BE2C (cell line): Measurements from ENCODE around the gene CCDC32.
A peak's percentile ranks its signal among the peaks of the same experiment; 100 is the strongest.

ENCODE experiments used
- DNase-seq: peaks from one replicate; pipeline ENCODE4 v3.0.0-alpha.2; 2020
- H3K27me3 ChIP-seq: fragments of 250-450 bp; sonication (Bioruptor Pico); 2 replicates; pipeline ENCODE4 v1.5.1; 2020; ENCODE audit warnings: mild to moderate bottlenecking
- H3K36me3 ChIP-seq: fragments of 250-450 bp; sonication (Bioruptor Pico); 2 replicates; pipeline ENCODE4 v1.5.1; 2020; ENCODE audit warnings: mild to moderate bottlenecking
- H3K4me1 ChIP-seq: fragments of 250-450 bp; sonication (Bioruptor Pico); 2 replicates; pipeline ENCODE4 v1.5.1; 2020
- H3K4me3 ChIP-seq: 2 replicates; pipeline ENCODE4 v1.5.1; 2011; ENCODE audit warnings: low read depth, low read length
- H3K9me3 ChIP-seq: fragments of 250-450 bp; sonication (Bioruptor Pico); 2 replicates; pipeline ENCODE4 v1.5.1; 2020
- TF ChIP-seq, protein P1 (sequence below): IDR thresholded peaks from 2 replicates; pipeline ENCODE4 v1.5.1; 2012; ENCODE audit warnings: mild to moderate bottlenecking, low read depth, low read length

The CCDC32 gene

GRCh38 chr15:40597024-40597423 is 32.2 kb upstream of the CCDC32 start:
- no peak for DNase-seq
- TF ChIP-seq, protein P1, sequence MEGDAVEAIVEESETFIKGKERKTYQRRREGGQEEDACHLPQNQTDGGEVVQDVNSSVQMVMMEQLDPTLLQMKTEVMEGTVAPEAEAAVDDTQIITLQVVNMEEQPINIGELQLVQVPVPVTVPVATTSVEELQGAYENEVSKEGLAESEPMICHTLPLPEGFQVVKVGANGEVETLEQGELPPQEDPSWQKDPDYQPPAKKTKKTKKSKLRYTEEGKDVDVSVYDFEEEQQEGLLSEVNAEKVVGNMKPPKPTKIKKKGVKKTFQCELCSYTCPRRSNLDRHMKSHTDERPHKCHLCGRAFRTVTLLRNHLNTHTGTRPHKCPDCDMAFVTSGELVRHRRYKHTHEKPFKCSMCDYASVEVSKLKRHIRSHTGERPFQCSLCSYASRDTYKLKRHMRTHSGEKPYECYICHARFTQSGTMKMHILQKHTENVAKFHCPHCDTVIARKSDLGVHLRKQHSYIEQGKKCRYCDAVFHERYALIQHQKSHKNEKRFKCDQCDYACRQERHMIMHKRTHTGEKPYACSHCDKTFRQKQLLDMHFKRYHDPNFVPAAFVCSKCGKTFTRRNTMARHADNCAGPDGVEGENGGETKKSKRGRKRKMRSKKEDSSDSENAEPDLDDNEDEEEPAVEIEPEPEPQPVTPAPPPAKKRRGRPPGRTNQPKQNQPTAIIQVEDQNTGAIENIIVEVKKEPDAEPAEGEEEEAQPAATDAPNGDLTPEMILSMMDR: no peak

DNA sequence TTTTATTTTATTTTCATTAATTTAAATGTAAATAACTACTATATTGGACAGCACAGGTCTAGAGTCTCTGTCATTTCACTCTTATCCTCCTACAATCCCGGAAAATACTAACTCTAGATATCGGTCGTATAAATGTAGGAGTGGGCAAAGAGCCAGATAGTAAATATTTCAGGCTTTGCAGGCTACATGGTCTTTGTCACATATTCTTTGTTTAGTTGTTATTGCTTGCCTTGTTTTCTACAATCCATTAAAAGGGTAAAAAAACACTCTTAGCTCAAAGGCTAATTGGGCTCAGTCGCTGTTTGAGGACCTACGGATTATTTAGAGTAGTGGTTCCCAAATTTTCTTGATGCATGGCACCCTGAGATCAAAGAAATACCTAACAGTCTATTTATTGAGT is 30.9 kb upstream of the CCDC32 start:
- peak overlapping the region; percentile 80 for H3K4me3 ChIP-seq
- DNase-seq: no peak
- TF ChIP-seq, protein P1: no peak

More at GRCh38 chr15:40597024-40597423, 32.2 kb upstream of the CCDC32 start:
- Histone ChIP-seq H3K27me3 (no peaks in the 10 kb centered on the region), H3K4me3 (no peak overlapping the region), H3K4me1 (no peaks in the 10 kb centered on the region), H3K9me3 (no peaks in the 10 kb centered on the region), H3K36me3 (no peaks in the 10 kb centered on the region)

GRCh38 chr15:40595219-40595618 is 30.4 kb upstream of the CCDC32 start:
- H3K4me3 ChIP-seq: peak overlapping the region; percentile 80
- no peaks in the 10 kb centered on the region for H3K4me1 ChIP-seq
- DNase-seq: no peak
- no peaks in the 10 kb centered on the region for H3K9me3 ChIP-seq
- TF ChIP-seq, protein P1: no peak
- no peaks in the 10 kb centered on the region for H3K36me3 ChIP-seq
- no peaks in the 10 kb centered on the region for H3K27me3 ChIP-seq

More for the DNA sequence above, 30.9 kb upstream of the CCDC32 start:
- no peaks in the 10 kb centered on the region for H3K4me1 ChIP-seq
- no peaks in the 10 kb centered on the region for H3K36me3 ChIP-seq
- no peaks in the 10 kb centered on the region for H3K9me3 ChIP-seq
- no peaks in the 10 kb centered on the region for H3K27me3 ChIP-seq

DNA sequence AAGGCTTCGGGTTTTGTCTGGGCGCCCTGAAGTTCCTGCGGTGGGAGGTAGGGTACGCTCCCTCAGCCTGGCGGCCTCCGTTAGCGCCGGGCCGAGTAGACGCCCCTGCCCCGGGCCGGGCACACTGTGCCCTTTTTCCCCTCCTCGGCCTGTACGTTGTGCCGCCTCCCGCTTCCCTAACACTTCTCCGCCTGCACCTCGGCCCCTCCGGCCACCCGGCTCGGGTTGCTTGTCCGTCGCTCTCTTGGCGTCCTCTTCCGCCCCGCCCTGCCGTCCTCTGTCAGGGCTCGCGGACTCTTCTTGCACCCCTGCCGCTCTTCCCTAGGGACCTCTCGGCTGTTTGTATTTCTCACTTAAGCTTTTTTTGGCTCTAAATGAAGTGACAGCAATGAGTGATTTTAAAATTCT is 29.6 kb upstream of the CCDC32 start:
- H3K4me3 ChIP-seq: peak overlapping the region; percentile 80
- TF ChIP-seq, protein P1: 0 out of 2 replicates have a peak, but pooled peaks have one; percentile 7
- H3K4me1 ChIP-seq: peaks cover 3% of the 10 kb centered on the region; the same call in 1 of the 2 replicates
- DNase-seq: peak; percentile 79
- no peaks in the 10 kb centered on the region for H3K27me3 ChIP-seq
- H3K9me3 ChIP-seq: no peaks in the 10 kb centered on the region
- H3K36me3 ChIP-seq: no peaks in the 10 kb centered on the region

DNA sequence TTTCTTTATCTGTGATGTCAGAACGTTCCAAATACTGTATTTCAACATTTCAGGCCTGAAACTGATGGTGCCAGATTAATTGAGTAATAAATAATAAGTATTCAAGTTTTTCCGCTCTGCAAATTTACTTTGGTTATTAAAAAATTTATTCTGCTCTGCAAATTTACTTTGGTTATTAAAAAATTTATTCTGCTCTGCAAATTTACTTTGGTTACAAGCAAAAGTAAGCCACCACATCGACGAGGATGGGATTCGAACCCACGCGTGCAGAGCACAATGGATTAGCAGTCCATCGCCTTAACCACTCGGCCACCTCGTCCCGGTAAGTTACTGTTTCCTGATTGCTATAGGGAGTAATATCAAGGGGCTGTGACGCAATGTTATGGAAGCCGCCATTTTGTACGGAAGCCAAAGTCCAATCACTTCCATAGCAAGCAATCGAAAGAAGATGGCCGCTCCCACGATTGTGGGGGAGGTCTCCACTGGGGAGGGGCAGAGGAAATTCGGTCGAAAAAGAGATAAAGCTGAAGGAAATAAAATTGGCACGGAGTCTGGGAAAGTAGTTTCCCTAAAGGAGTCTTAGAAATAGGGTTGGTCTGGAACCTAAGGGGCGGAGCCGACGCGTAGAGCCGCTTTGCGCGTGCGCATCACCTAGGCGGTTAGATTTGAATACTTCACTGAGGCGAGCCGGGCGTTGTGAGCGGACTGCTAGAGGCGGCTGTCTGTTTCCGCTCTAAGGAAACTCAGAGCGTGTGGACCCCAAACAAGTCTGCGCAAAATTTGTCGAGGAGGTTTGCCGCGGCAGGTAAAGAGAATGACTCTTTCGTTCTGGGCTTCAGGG is 29.0 kb upstream of the CCDC32 start, which contains the start of gene KNL1:
TSS of gene KNL1 (plus strand) at position 662 of the 841 bp plus-strand sequence. CDS start 8,683 bp downstream, outside the sequence.
- Histone ChIP-seq H3K27me3 (no peaks in the 10 kb centered on the region), H3K36me3 (no peaks in the 10 kb centered on the region), H3K9me3 (no peaks in the 10 kb centered on the region), H3K4me1 (peaks cover 3% of the 10 kb centered on the region; the same call in 1 of the 2 replicates), H3K4me3 (peak within 1 kb of the TSS; percentile 80)
- DNase-seq: peak; percentile 91
- TF ChIP-seq, protein P1: no peak

- Histone ChIP-seq H3K4me1 (peaks cover 3% of the 10 kb centered on the region; the same call in 1 of the 2 replicates), H3K4me3 (peak overlapping the region; percentile 27), H3K36me3 (no peaks in the 10 kb centered on the region), H3K27me3 (no peaks in the 10 kb centered on the region), H3K9me3 (no peaks in the 10 kb centered on the region)
- TF ChIP-seq, protein P1: no peak
- no peak for DNase-seq
Measured at GRCh38 chr15:40593165-40593564, 28.3 kb upstream of the CCDC32 start.
